Mesendoderm (in vitro differentiated cells): ENCODE data around the gene ABI3BP.

ENCODE experiments used
- DNase-seq: peaks from one replicate; pipeline ENCODE4 v3.0.0; 2013
- H2AK5ac ChIP-seq: 2 replicates; pipeline ENCODE4 v1.6.1; 2013; ENCODE audit warnings: low read length, inconsistent platforms
- H2BK120ac ChIP-seq: 2 replicates; pipeline ENCODE4 v1.6.1; 2013; ENCODE audit warnings: low read depth, mild to moderate bottlenecking, low read length, moderate library complexity, mixed read lengths
- H2BK15ac ChIP-seq: replicated peaks from 2 replicates; pipeline ENCODE4 v1.6.1; 2013; ENCODE audit warnings: low read depth, mild to moderate bottlenecking, moderate library complexity
- H2BK5ac ChIP-seq: 2 replicates; pipeline ENCODE4 v1.6.1; 2013; ENCODE audit warnings: low read length, inconsistent platforms
- H3K18ac ChIP-seq: 2 replicates; pipeline ENCODE4 v1.6.1; 2013; ENCODE audit warnings: mild to moderate bottlenecking, low read length, mixed read lengths
- H3K23ac ChIP-seq: one replicate; pipeline ENCODE4 v1.6.1; 2013; ENCODE audit warnings: low read length
- H3K27ac ChIP-seq: 2 replicates; pipeline ENCODE4 v1.5.1; 2013; ENCODE audit warnings: low read depth, mild to moderate bottlenecking, inconsistent platforms, low read length, moderate library complexity
- H3K27me3 ChIP-seq: 2 replicates; pipeline ENCODE4 v1.6.1; 2013; ENCODE audit warnings: low read length, control low read depth, mild to moderate bottlenecking, inconsistent platforms; ENCODE audit not compliant: insufficient read depth, poor library complexity
- H3K36me3 ChIP-seq: 2 replicates; pipeline ENCODE4 v1.6.1; 2013; ENCODE audit warnings: low read length, inconsistent platforms; ENCODE audit not compliant: control insufficient read depth, insufficient read depth
- H3K4ac ChIP-seq: one replicate; pipeline ENCODE4 v1.6.1; 2013; ENCODE audit warnings: low read depth, mild to moderate bottlenecking, low read length, moderate library complexity
- H3K4me1 ChIP-seq: 2 replicates; pipeline ENCODE4 v1.6.1; 2013; ENCODE audit warnings: low read depth, low read length, inconsistent platforms; ENCODE audit not compliant: control insufficient read depth
- H3K4me2 ChIP-seq: 2 replicates; pipeline ENCODE4 v1.6.1; 2013; ENCODE audit warnings: low read length
- H3K4me3 ChIP-seq: 2 replicates; pipeline ENCODE4 v1.5.1; 2013; ENCODE audit warnings: mild to moderate bottlenecking, low read length
- H3K56ac ChIP-seq: one replicate; pipeline ENCODE4 v1.6.1; 2013; ENCODE audit warnings: low read length
- H3K79me1 ChIP-seq: 2 replicates; pipeline ENCODE4 v1.6.1; 2013; ENCODE audit warnings: low read length, inconsistent platforms
- H3K79me2 ChIP-seq: 2 replicates; pipeline ENCODE4 v1.6.1; 2013; ENCODE audit warnings: mild to moderate bottlenecking, low read length; ENCODE audit not compliant: control insufficient read depth, insufficient read depth
- H3K9ac ChIP-seq: 2 replicates; pipeline ENCODE4 v1.6.1; 2013; ENCODE audit warnings: low read length, inconsistent platforms
- H4K5ac ChIP-seq: one replicate; pipeline ENCODE4 v1.6.1; 2013; ENCODE audit warnings: low read length
- H4K8ac ChIP-seq: one replicate; pipeline ENCODE4 v1.6.1; 2013; ENCODE audit warnings: low read depth, mild to moderate bottlenecking, control low read depth, low read length, moderate library complexity
- WGBS: extraction: QIAGEN DNeasy Blood & Tissue Kit; methylation state at CpG from one replicate; pipeline ENCODE4 v1.1.7; 2013; ENCODE audit warnings: low lambda C conversion rate, missing lambda C conversion rate; ENCODE audit not compliant: insufficient coverage; ENCODE audit errors: extremely low coverage; 5-methylcytosine and 5-hydroxymethylcytosine counted together

The ABI3BP gene

GRCh38 chr3:100893108-100893507 is 100.1 kb downstream of the ABI3BP start:
- no peak overlapping the region for H3K27ac ChIP-seq
- no peak overlapping the region for H3K4me3 ChIP-seq
- H4K5ac ChIP-seq = no peak overlapping the region
- WGBS = no CpG with 5 or more reads among the region's 3 CpGs
- no peak overlapping the region for H3K4me2 ChIP-seq
- H3K9ac ChIP-seq = no peak overlapping the region
- no peaks in the 10 kb centered on the region for H3K4me1 ChIP-seq
- H3K4ac ChIP-seq = no peak overlapping the region
- no peak overlapping the region for H3K23ac ChIP-seq
- no peaks in the 10 kb centered on the region for H3K79me1 ChIP-seq
- H3K27me3 ChIP-seq = no peaks in the 10 kb centered on the region
- no peak overlapping the region for H2AK5ac ChIP-seq
- no peak for DNase-seq
- no peak overlapping the region for H2BK120ac ChIP-seq
- no peaks in the 10 kb centered on the region for H3K79me2 ChIP-seq
- no peak overlapping the region for H3K56ac ChIP-seq
- no peak overlapping the region for H3K18ac ChIP-seq
- no peaks in the 10 kb centered on the region for H3K36me3 ChIP-seq
- H2BK15ac ChIP-seq = no peak overlapping the region
- H2BK5ac ChIP-seq = no peak overlapping the region
- no peak overlapping the region for H4K8ac ChIP-seq

- H3K4ac ChIP-seq = no peak overlapping the region
- H3K9ac ChIP-seq = no peak overlapping the region
- no peak overlapping the region for H3K27ac ChIP-seq
- WGBS = no CpG with 5 or more reads among the region's 5 CpGs
- H2BK120ac ChIP-seq = no peak overlapping the region
- H3K18ac ChIP-seq = no peak overlapping the region
- no peak overlapping the region for H4K5ac ChIP-seq
- H3K79me2 ChIP-seq = no peaks in the 10 kb centered on the region
- no peaks in the 10 kb centered on the region for H3K79me1 ChIP-seq
- no peak overlapping the region for H2BK5ac ChIP-seq
- H3K27me3 ChIP-seq = no peaks in the 10 kb centered on the region
- no peak overlapping the region for H3K4me3 ChIP-seq
- H3K56ac ChIP-seq = no peak overlapping the region
- H3K4me2 ChIP-seq = no peak overlapping the region
- no peaks in the 10 kb centered on the region for H3K36me3 ChIP-seq
- no peak for DNase-seq
- no peak overlapping the region for H3K23ac ChIP-seq
- H3K4me1 ChIP-seq = no peaks in the 10 kb centered on the region
- H4K8ac ChIP-seq = no peak overlapping the region
- H2BK15ac ChIP-seq = no peak overlapping the region
- H2AK5ac ChIP-seq = no peak overlapping the region
Measured at GRCh38 chr3:100891827-100892226, 101.4 kb downstream of the ABI3BP start.

DNA sequence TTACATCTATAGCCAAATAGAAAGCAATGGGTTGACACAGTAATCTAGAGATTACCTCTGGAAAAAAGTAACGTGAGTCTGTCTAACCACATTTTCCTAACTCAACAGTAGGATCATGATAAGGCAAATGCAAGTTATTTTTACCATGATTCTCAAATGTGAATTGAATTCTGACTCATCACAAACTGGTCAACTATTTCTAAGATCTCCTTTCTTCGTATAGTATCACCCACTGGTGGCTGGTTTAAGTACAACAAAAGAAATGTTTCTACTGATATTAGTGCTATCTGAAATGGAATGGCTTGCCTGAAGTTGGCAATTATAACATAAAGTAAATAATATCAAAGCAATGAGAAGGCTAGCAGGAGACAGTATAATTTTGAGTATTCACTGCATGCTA is 102.2 kb downstream of the ABI3BP start:
- Histone ChIP-seq H3K4me1 (no peaks in the 10 kb centered on the region), H3K56ac (no peak overlapping the region), H2BK5ac (no peak overlapping the region), H3K4ac (no peak overlapping the region), H3K18ac (no peak overlapping the region), H3K4me3 (no peak overlapping the region), H3K36me3 (no peaks in the 10 kb centered on the region), H2BK120ac (no peak overlapping the region), H3K4me2 (no peak overlapping the region), H2BK15ac (no peak overlapping the region), H4K8ac (no peak overlapping the region), H3K27me3 (no peaks in the 10 kb centered on the region), H4K5ac (no peak overlapping the region), H3K27ac (no peak overlapping the region), H3K9ac (no peak overlapping the region), H3K79me2 (no peaks in the 10 kb centered on the region), H2AK5ac (no peak overlapping the region), H3K79me1 (no peaks in the 10 kb centered on the region), H3K23ac (no peak overlapping the region)
- DNase-seq = peak; percentile 13
- WGBS = no CpG with 5 or more reads among the region's 2 CpGs

DNA sequence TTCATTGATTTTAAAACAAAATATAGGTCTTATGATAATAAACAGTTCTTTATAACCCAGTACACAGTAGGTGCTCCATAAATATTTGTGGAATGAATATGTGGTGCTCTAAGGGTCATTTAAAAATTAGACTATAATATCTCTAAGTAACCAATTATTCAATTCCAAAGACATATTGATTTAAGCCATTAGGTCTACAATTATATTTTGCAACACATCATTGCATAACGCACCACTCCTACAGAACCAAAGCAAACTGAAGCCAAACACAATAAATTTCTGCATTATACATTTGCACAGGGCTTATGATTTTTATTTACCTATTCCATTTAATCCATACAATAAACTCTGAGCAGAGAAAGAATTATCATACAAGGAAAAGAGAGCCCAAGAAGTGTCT is 104.3 kb downstream of the ABI3BP start:
- H3K4me1 ChIP-seq = no peaks in the 10 kb centered on the region
- no peak for DNase-seq
- H2BK120ac ChIP-seq = no peak overlapping the region
- H3K9ac ChIP-seq = no peak overlapping the region
- H3K18ac ChIP-seq = no peak overlapping the region
- H3K56ac ChIP-seq = no peak overlapping the region
- H3K79me1 ChIP-seq = no peaks in the 10 kb centered on the region
- no peak overlapping the region for H2BK5ac ChIP-seq
- H3K36me3 ChIP-seq = no peaks in the 10 kb centered on the region
- no peak overlapping the region for H3K4me2 ChIP-seq
- H3K79me2 ChIP-seq = no peaks in the 10 kb centered on the region
- WGBS = no CpG with 5 or more reads among the region's 1 CpG
- no peak overlapping the region for H2BK15ac ChIP-seq
- no peak overlapping the region for H4K8ac ChIP-seq
- H3K23ac ChIP-seq = no peak overlapping the region
- H3K27ac ChIP-seq = no peak overlapping the region
- no peak overlapping the region for H3K4me3 ChIP-seq
- H3K27me3 ChIP-seq = no peaks in the 10 kb centered on the region
- H3K4ac ChIP-seq = no peak overlapping the region
- H4K5ac ChIP-seq = no peak overlapping the region
- no peak overlapping the region for H2AK5ac ChIP-seq

- H4K5ac ChIP-seq = no peak overlapping the region
- no peak overlapping the region for H4K8ac ChIP-seq
- H3K56ac ChIP-seq = no peak overlapping the region
- H2AK5ac ChIP-seq = no peak overlapping the region
- H3K4me2 ChIP-seq = no peak overlapping the region
- DNase-seq = peak; percentile 28
- no peak overlapping the region for H2BK15ac ChIP-seq
- no peak overlapping the region for H3K4ac ChIP-seq
- no peak overlapping the region for H3K23ac ChIP-seq
- H3K4me3 ChIP-seq = no peak overlapping the region
- H3K18ac ChIP-seq = no peak overlapping the region
- no peaks in the 10 kb centered on the region for H3K79me1 ChIP-seq
- H3K4me1 ChIP-seq = no peaks in the 10 kb centered on the region
- no peak overlapping the region for H2BK120ac ChIP-seq
- no peak overlapping the region for H2BK5ac ChIP-seq
- WGBS = no CpG with 5 or more reads among the region's 1 CpG
- H3K79me2 ChIP-seq = no peaks in the 10 kb centered on the region
- no peak overlapping the region for H3K27ac ChIP-seq
- no peaks in the 10 kb centered on the region for H3K36me3 ChIP-seq
- H3K27me3 ChIP-seq = no peaks in the 10 kb centered on the region
- no peak overlapping the region for H3K9ac ChIP-seq
Measured at GRCh38 chr3:100882571-100882984, 110.6 kb downstream of the ABI3BP start.

DNA sequence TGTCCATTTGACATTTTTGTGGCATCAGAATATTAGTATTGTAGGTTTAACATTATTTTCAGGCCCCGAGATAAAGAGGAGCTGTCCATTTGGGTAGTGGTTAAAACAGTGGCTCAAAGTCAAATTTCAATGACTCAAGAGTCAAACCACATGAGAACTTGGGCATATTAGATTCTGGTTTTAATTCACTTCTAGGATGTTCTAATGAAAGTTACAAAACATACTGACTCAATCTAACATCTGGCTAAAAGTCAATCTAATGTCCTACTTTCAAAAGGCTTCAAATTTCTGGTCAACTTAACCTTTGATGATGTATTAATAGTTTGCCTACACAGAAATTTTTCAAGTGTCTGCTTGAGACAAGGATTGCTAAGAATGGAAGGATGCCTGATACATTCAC is 112.4 kb downstream of the ABI3BP start:
- Histone ChIP-seq H4K8ac (no peak overlapping the region), H4K5ac (no peak overlapping the region), H3K27me3 (no peaks in the 10 kb centered on the region), H2BK5ac (no peak overlapping the region), H3K4me3 (no peak overlapping the region), H2BK15ac (no peak overlapping the region), H3K23ac (no peak overlapping the region), H3K9ac (no peak overlapping the region), H3K27ac (no peak overlapping the region), H2BK120ac (no peak overlapping the region), H3K79me1 (no peaks in the 10 kb centered on the region), H3K4me2 (no peak overlapping the region), H3K56ac (no peak overlapping the region), H2AK5ac (no peak overlapping the region), H3K79me2 (no peaks in the 10 kb centered on the region), H3K36me3 (no peaks in the 10 kb centered on the region), H3K4ac (no peak overlapping the region), H3K18ac (no peak overlapping the region), H3K4me1 (no peaks in the 10 kb centered on the region)
- no CpG with 5 or more reads among the region's 1 CpG for WGBS
- no peak for DNase-seq
